ENCODE data around the gene UBL5. TPM values are rescaled to one million over a fixed set of nuclear protein-coding genes. Genes with fewer than 3 reads are reported as not detected.

Gene UBL5
- total RNA-seq, 1 donor from 2014 or later = 270 TPM

- ChIA-PET POLR2A (interaction anchor here (0.6 to 1.4 kb wide), 3 partner anchors 20 to 416 kb away, joined by 3 to 4 read pairs (median 3); partner anchors contain the start of genes FBXL12 and ZNF846), CTCF (interaction anchor here (1.3 to 2.3 kb wide), 3 partner anchors 173 to 594 kb away, joined by 5 to 10 read pairs (median 5); no protein-coding TSS in a partner anchor)
- Mint-ChIP-seq H3K36me3 (ENCODE audit: low read depth) (no peaks in the 10 kb centered on the region), H3K4me1 (peaks cover 4% of the 10 kb centered on the region), H3K4me3 (no peak overlapping the region), H3K27me3 (no peaks in the 10 kb centered on the region), H3K9me3 (no peaks in the 10 kb centered on the region), H3K27ac (no peak overlapping the region)
- intact Hi-C loops (cut with micrococcal nuclease) = loop anchor here (5.0 kb wide), 1 partner anchor 362 kb away; the partner anchor contains the start of gene ZNF266
- no peak for ATAC-seq (ENCODE audit: low read depth)
- DNase-seq = no peak
- no peak for TF ChIP-seq CTCF (IDR thresholded peaks at IDR 0.05)
These were observed 28.6 kb upstream of the UBL5 start for GRCh38 chr19:9799162-9799561.

GRCh38 chr19:9801976-9802375 is 25.7 kb upstream of the UBL5 start:
- no peak overlapping the region for H3K27ac Mint-ChIP-seq
- ChIA-PET POLR2A (interaction anchor here (0.7 kb wide), 1 partner anchor 194 kb away, joined by 5 read pairs; no protein-coding TSS in a partner anchor), CTCF (no interaction called here)
- no peak overlapping the region for H3K4me3 Mint-ChIP-seq
- no peaks in the 10 kb centered on the region for H3K9me3 Mint-ChIP-seq
- no peak for DNase-seq
- no peak for TF ChIP-seq CTCF (IDR thresholded peaks at IDR 0.05)
- H3K36me3 Mint-ChIP-seq (ENCODE audit: low read depth) = no peaks in the 10 kb centered on the region
- ATAC-seq (ENCODE audit: low read depth) = no peak
- no peaks in the 10 kb centered on the region for H3K27me3 Mint-ChIP-seq
- intact Hi-C loops (cut with micrococcal nuclease) = no loop called here
- H3K4me1 Mint-ChIP-seq = no peaks in the 10 kb centered on the region

- no peak for TF ChIP-seq CTCF (IDR thresholded peaks at IDR 0.05)
- Mint-ChIP-seq H3K9me3 (no peaks in the 10 kb centered on the region), H3K4me1 (no peaks in the 10 kb centered on the region), H3K27me3 (no peaks in the 10 kb centered on the region), H3K4me3 (no peak overlapping the region), H3K36me3 (ENCODE audit: low read depth) (peaks cover 26% of the 10 kb centered on the region), H3K27ac (no peak overlapping the region)
- CTCF ChIA-PET = interaction anchor here (0.5 kb wide), 1 partner anchor 258 kb away, joined by 5 read pairs; no protein-coding TSS in a partner anchor
- intact Hi-C loops (cut with micrococcal nuclease) = no loop called here
- no peak for DNase-seq
- POLR2A ChIA-PET = interaction anchor here (0.6 kb wide), 1 partner anchor 143 kb away, joined by 6 read pairs; no protein-coding TSS in a partner anchor
- ATAC-seq (ENCODE audit: low read depth) = no peak
These were observed 20.9 kb upstream of the UBL5 start for GRCh38 chr19:9806803-9807202.

GRCh38 chr19:9808855-9809824 is 18.6 kb upstream of the UBL5 start:
- H3K4me1 Mint-ChIP-seq = no peaks in the 10 kb centered on the region
- DNase-seq (no peak), ATAC-seq (ENCODE audit: low read depth) (no peak)
- no peaks in the 10 kb centered on the region for H3K27me3 Mint-ChIP-seq
- peaks cover 35% of the 10 kb centered on the region for H3K36me3 Mint-ChIP-seq (ENCODE audit: low read depth)
- no peaks in the 10 kb centered on the region for H3K9me3 Mint-ChIP-seq
- CTCF ChIA-PET = no interaction called here
- intact Hi-C loops (cut with micrococcal nuclease) = no loop called here
- POLR2A ChIA-PET = interaction anchor here (0.6 kb wide), 1 partner anchor 189 kb away, joined by 3 read pairs; no protein-coding TSS in a partner anchor
- no peak for TF ChIP-seq CTCF (IDR thresholded peaks at IDR 0.05)
- H3K4me3 Mint-ChIP-seq = no peak overlapping the region
- no peak overlapping the region for H3K27ac Mint-ChIP-seq

- intact Hi-C loops (cut with micrococcal nuclease) = no loop called here
- Mint-ChIP-seq H3K4me1 (no peaks in the 10 kb centered on the region), H3K27me3 (no peaks in the 10 kb centered on the region), H3K36me3 (ENCODE audit: low read depth) (peaks cover 48% of the 10 kb centered on the region), H3K27ac (no peak overlapping the region), H3K9me3 (peaks cover 3% of the 10 kb centered on the region), H3K4me3 (no peak overlapping the region)
- POLR2A ChIA-PET = no interaction called here
- ATAC-seq (ENCODE audit: low read depth) = no peak
- no peak for DNase-seq
- TF ChIP-seq CTCF (IDR thresholded peaks at IDR 0.05) = no peak
- CTCF ChIA-PET = no interaction called here
These were observed 16.6 kb upstream of the UBL5 start for GRCh38 chr19:9811139-9811538.

Data from activated B cell treated with CpG ODN at 0.5 μM for 24 hours (primary cell).